ENCODE measurements around the gene CNOT2. TPM values are rescaled to one million over a fixed set of nuclear protein-coding genes. Genes with fewer than 3 reads are reported as not detected.

CNOT2 gene
- total and polyA plus RNA-seq, 9 donors: 33.7 to 115 (median 68.0) TPM

DNA sequence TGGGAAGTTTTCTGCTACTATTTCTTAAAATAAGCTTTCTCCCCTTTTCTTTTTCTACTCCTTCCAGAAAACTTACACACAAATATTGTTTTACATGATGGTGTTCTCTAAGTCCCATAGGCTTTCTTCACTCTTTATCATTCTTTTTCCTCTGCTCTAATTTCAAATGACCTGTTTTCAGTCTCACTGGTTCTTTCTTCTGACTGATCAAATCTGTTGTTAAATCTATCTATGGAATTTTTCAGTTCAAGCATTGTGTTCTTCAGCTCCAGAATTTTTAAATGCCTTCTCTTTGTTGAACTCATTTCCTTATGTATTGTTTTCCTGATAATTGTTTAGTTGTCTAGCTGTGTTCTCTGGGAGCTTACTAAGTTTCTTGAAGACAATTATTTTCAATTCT lies 29.5 kb upstream of the CNOT2 start:
- Histone ChIP-seq H3K4me1 (ENCODE audit: insufficient read depth) (no peaks in the 10 kb centered on the region), H3K27ac (no peak overlapping the region), H3K4me3 (no peak overlapping the region), H3K36me3 (no peaks in the 10 kb centered on the region), H3K9me3 (peaks cover 0 to 7% of the 10 kb centered on the region in 2 donors), H3K27me3 (no peaks in the 10 kb centered on the region)
- DNase-seq: no peak
- no peak for TF ChIP-seq POLR2A (IDR thresholded peaks at IDR 0.05)
- no peak for TF ChIP-seq EP300 (IDR thresholded peaks at IDR 0.05)
- TF ChIP-seq, protein P1, sequence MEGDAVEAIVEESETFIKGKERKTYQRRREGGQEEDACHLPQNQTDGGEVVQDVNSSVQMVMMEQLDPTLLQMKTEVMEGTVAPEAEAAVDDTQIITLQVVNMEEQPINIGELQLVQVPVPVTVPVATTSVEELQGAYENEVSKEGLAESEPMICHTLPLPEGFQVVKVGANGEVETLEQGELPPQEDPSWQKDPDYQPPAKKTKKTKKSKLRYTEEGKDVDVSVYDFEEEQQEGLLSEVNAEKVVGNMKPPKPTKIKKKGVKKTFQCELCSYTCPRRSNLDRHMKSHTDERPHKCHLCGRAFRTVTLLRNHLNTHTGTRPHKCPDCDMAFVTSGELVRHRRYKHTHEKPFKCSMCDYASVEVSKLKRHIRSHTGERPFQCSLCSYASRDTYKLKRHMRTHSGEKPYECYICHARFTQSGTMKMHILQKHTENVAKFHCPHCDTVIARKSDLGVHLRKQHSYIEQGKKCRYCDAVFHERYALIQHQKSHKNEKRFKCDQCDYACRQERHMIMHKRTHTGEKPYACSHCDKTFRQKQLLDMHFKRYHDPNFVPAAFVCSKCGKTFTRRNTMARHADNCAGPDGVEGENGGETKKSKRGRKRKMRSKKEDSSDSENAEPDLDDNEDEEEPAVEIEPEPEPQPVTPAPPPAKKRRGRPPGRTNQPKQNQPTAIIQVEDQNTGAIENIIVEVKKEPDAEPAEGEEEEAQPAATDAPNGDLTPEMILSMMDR (IDR thresholded peaks at IDR 0.05): no peak
- intact Hi-C loops (cut with DNase I): no loop called here

DNA sequence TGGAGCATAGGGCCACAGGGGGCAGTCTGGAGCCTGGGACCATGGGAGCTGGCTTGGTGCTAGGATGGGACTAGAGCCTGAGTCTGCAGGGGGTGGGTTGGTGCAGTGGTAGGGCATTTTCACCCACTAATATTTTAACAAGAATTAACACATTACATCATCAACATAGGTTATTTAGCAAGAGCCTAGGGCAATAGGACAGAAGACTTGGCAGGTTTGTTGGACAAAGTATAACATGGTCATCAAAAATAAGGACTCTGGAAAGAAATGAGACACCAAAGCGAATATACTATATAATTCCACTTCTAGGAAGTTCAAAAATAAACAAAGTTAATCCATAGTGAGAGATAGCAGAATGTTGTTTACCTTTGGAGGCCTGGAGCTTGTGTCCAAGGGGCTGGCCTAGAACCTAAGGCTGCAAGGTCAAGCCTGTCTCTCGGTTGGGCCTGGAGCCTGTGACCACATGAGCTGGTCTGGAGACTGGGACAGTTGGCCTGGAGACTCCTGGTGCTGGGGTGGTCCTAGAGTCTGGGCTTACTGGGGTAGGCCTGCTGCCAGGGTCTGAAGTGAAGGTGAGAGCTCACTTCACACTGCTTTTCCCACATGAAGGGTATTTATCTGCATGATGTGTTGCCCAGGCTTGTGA lies 28.1 kb upstream of the CNOT2 start:
- DNase-seq: no peak
- H3K27me3 ChIP-seq: no peaks in the 10 kb centered on the region
- 82 to 99% (median 94%) methylated on average over 2 of the region's 2 CpGs for WGBS, 3 donors
- no peak overlapping the region for H3K27ac ChIP-seq
- TF ChIP-seq, protein P1 (IDR thresholded peaks at IDR 0.05): no peak
- TF ChIP-seq EP300 (IDR thresholded peaks at IDR 0.05) (no peak), POLR2A (IDR thresholded peaks at IDR 0.05) (no peak)
- no peak overlapping the region for H3K4me3 ChIP-seq
- intact Hi-C loops (cut with DNase I): no loop called here
- H3K36me3 ChIP-seq: no peaks in the 10 kb centered on the region
- H3K9me3 ChIP-seq: peaks cover 0 to 7% of the 10 kb centered on the region in 2 donors
- H3K4me1 ChIP-seq (ENCODE audit: insufficient read depth): no peaks in the 10 kb centered on the region

DNA sequence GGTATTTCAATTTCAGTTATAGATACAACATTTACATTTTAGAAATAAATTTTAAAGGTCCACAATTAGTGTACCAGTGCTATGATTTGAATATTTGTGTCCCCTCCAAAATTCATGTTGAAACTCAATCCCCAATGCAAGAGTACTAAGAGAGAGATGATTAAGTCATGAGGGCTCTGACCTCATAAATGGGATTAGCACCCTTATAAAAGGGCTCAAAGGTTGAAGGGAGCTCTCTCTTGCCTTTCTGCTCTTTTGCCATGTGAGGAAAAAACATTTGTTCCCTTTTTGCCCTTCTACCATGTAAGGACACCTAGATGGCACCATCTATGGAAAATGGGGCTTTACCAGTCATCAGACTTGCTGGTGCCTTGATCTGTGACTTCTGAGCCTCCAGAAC lies 25.8 kb upstream of the CNOT2 start:
- Histone ChIP-seq H3K27ac (no peak overlapping the region), H3K27me3 (no peaks in the 10 kb centered on the region), H3K4me3 (no peak overlapping the region), H3K4me1 (ENCODE audit: insufficient read depth) (no peaks in the 10 kb centered on the region), H3K9me3 (peaks cover 0 to 7% of the 10 kb centered on the region in 2 donors), H3K36me3 (no peaks in the 10 kb centered on the region)
- no peak for DNase-seq
- intact Hi-C loops (cut with DNase I): no loop called here
- TF ChIP-seq, protein P1 (IDR thresholded peaks at IDR 0.05): no peak
- TF ChIP-seq POLR2A (IDR thresholded peaks at IDR 0.05): no peak
- no peak for TF ChIP-seq EP300 (IDR thresholded peaks at IDR 0.05)

DNA sequence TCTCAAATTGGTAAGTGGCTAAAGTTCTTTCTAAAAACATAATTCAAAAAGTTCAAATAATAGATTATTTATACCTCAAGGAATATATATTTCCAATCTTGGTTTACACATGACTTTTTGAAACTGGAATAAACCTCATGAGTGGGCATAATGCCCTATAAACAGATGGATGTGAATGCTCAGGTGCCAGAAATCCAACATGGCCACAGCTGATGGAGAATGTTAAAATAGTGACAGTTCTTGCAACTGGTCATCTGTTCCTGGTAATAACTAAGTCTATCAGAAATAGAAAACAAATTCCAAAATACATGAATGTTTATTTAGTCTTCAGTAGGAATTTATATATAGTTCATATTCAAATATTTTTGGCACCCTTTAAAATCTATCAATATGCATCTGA lies 21.6 kb upstream of the CNOT2 start:
- Histone ChIP-seq H3K27ac (no peak overlapping the region), H3K27me3 (no peaks in the 10 kb centered on the region), H3K4me3 (no peak overlapping the region), H3K36me3 (no peaks in the 10 kb centered on the region), H3K9me3 (no peaks in the 10 kb centered on the region), H3K4me1 (ENCODE audit: insufficient read depth) (no peaks in the 10 kb centered on the region)
- TF ChIP-seq POLR2A (IDR thresholded peaks at IDR 0.05) (no peak), EP300 (IDR thresholded peaks at IDR 0.05) (no peak)
- TF ChIP-seq, protein P1 (IDR thresholded peaks at IDR 0.05): no peak
- intact Hi-C loops (cut with DNase I): no loop called here
- no peak for DNase-seq
